ENCODE results near the gene PMEPA1.

PMEPA1 gene

DNA sequence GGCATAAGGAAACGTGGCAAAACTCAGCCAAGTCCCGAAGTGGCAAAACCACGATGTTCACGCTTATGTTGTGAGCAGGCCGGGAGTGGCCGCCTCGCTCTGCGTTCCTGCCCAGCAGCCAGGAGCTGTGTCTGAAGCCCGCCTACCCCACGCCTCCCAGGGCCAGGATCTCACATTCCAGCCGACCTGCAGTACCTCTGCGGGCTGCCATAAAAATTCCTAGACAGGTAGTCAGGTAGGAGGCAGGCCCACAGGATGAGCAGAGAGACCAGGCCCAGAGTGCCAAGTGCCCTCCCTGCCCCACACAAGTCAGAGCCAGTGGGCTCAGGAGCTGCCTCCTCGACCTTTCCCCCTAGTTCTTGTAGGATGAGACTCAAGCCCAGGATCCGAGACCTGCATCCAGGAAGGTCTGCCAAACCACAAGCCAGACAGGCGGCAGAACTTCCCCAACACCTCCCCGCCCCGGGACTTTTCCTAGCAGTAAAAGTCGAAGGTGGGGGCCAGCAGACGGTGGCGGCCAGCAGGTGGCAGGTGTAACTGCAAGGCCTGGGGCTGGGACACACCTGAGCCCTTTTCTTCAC lies 16.7 kb downstream of the PMEPA1 start:
- DNase-seq (ENCODE audit: low read depth): no peak

DNA sequence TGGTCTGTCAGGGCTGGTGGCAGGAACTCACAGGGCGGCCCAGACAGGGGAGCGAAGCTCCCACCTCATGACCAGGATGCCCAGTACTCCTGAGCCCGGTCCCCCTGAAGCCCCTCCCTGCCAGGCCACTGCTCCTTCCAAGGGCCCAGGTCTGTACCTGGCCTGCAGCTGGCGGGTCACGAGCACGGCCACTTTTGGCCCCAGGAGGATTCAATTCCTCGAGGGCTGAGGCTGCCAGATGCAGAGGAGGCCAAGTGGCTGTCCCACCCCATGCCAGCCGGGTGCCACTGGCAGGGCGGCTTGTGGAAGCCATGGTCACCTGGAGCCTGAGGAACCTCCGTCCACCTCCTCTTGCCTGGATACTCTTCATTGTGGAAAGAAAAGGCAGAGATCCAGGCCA lies 17.4 kb downstream of the PMEPA1 start:
- DNase-seq (ENCODE audit: low read depth): no peak

- no peak for DNase-seq (ENCODE audit: low read depth)
These were observed 18.1 kb downstream of the PMEPA1 start for GRCh38 chr20:57691699-57692098.

GRCh38 chr20:57690525-57690924 lies 19.3 kb downstream of the PMEPA1 start:
- DNase-seq (ENCODE audit: low read depth): no peak

DNA sequence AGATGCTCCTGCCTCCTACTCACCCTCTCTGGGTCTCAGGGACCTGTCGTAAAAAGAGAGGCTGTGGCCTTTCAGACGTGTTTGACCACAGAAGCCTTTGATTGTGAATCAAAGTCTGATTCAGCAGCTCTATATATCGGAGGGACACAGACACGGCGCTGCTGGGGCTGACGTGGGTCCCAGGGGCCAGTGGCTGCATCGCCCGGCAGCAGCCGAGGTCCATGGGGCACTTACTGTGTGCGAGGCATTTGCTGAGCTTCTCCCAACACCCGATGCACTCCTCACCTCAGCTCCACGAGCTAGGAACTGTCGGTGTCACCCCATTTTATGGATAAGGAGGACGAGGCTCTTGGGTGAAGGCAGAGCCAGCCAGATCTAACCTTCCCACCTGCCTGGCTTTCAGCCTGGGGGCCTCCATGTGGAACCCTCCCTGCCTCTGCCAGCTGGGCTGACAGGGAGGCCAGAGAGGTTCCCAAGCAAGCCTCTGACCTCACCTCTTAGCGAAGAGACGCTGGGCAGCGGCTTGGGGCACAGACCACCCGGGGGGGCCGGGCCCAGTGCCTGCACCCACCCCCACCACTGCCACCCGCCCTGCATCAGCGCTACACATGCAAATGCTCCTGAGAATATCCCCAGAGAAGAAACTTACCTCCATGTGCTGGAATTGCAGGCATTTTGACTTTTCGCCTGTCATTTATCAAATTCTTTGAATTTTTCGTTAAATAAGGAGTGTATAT lies 19.9 kb downstream of the PMEPA1 start:
- DNase-seq (ENCODE audit: low read depth): no peak

GRCh38 chr20:57688864-57689263 lies 21.0 kb downstream of the PMEPA1 start:
- no peak for DNase-seq (ENCODE audit: low read depth)

DNA sequence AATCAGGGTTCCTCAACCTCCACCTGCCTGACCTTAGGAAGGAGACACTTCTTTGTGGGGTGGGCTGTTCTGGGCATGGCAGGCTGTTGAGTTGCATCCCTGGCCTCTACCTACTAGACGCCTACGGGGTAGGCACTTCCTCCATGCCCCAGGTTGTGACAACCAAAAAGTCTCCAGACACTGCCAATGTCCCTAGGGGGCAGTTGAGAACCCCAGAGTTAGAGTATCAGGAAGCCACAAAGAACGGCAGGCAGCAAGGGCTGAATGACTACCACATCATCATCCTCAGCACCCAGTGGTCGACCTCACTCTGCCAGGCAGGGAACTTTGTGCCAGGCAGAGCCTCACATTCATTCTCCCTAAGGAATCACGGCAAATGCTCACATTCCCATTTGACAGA lies 21.5 kb downstream of the PMEPA1 start:
- DNase-seq (ENCODE audit: low read depth): no peak

DNA sequence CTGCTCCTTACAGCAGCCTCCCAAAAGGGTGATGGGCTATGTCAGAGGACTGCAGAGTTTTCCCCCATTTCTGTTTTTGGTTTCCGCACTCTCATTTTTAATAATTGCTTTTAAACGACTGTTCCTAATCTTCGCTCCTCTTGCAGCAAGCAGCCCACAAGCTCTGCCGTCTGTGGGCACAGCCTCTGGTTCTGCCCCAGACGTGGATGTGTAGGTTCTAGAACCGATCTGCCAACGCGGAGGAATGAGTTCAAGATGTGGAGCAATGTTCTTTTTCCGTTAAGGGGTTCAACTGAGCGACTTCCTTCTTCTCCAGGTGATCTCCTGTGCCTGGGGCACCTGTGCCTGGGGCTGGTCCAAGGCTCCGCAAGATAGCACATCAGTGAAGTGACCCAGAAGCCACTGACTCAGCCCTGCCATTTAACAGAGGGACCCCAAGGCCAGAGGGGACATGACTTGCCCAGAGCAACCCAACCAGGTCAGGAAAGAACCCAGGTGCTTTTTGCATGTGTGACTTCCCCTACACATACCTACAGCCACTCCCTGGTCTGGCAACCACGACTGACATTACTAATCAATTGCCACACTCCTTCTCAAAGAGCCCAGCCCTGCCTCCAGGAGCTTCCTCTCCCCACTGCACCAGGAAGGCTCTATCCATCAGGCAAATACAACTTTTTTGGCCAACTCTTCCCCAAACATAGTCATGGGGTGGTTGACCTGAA lies 22.7 kb downstream of the PMEPA1 start:
- no peak for DNase-seq (ENCODE audit: low read depth)

DNA sequence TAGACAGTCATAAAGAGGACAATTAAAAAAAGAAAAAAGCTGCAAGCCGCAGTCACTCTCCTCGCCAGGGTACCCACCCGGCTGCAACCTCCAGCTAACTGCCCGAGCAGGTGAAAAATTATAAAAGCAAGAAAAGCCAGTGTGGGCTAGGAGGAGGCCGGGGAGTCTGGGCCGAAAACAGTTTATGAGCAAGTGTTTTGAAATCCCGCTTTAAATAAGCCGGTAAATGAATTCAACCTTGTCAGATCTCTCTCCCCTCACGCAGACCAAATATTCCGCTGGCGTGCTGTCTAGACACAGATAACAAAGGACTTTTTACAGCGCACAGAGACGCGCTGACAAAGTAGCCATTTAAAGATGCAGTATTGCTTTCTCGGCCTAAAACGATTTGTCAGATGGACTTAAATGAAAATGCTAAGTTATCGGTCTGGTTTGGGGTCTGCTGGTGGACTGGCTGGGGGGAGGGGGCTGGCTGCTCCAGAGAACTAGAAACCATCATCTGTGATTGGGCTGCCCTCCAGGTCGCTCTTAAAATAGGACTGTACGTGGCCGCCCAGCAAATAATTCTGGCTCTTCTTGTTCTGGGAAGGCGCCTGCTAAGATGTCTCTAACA lies 24.6 kb downstream of the PMEPA1 start:
- DNase-seq (ENCODE audit: low read depth): no peak

DNA sequence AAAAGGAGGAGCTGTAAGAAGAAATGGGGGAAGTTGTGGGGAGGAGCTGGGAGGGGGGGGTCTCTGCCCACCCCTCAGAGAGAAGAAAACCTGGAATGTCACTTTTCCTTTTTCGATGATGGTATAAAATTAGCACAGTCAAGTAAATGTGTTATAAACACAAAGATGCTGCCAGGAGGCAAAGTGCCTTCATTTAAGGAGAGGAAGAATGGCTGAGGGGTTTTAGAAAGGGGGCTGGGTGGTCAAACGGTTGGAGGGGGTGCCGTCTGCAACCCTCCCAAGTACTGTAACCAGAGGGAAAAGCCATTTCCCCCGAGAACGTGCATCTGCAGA lies 25.0 kb downstream of the PMEPA1 start:
- no peak for DNase-seq (ENCODE audit: low read depth)

DNA sequence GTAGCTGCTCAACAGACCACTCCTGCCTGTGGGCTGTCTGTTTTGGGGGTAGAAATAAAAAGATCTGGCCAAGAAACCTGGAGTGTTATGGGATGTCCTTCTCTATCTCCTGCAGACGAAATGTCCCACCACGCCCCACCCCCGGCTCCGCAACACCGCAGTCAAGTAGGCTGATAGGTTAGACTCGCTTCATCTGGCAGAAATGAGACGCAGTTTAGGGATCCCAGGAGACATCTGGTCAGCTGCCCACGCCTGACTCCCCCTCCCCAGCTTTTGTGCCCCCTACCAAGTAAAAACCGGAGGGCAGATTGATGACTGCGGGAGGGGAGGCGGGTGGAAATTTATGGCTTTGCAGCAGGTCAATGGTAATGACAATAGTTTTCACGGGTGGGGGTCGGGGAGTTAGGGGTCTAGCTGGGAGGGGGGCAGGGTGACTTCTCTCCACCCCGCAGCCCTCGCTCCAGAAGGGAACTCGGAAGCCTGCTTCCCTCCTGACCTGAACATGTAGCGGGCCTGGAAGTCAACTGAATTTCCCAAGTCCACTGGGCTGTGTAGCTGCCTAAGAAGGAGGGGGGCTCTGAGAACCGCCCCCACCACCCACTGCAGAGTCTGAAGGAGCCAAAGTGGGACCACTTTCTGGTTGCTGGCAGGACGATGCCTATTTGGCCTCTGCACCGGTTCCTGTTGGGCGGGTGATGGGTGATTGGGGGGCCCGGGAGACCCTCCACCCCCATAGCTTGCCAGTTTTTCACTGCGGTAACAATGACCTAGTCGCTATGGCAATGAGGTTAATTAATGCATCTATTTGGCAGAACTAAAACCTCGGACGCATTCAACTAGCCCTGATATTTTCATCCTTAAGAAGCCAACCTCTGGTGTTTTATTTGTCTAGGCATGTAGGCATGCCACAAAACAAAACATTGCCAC lies 25.7 kb downstream of the PMEPA1 start:
- no peak for DNase-seq (ENCODE audit: low read depth)

- no peak for DNase-seq (ENCODE audit: low read depth)
These were observed 26.5 kb downstream of the PMEPA1 start for GRCh38 chr20:57683287-57683686.

GRCh38 chr20:57682184-57683101 lies 27.4 kb downstream of the PMEPA1 start:
- no peak for DNase-seq (ENCODE audit: low read depth)

DNA sequence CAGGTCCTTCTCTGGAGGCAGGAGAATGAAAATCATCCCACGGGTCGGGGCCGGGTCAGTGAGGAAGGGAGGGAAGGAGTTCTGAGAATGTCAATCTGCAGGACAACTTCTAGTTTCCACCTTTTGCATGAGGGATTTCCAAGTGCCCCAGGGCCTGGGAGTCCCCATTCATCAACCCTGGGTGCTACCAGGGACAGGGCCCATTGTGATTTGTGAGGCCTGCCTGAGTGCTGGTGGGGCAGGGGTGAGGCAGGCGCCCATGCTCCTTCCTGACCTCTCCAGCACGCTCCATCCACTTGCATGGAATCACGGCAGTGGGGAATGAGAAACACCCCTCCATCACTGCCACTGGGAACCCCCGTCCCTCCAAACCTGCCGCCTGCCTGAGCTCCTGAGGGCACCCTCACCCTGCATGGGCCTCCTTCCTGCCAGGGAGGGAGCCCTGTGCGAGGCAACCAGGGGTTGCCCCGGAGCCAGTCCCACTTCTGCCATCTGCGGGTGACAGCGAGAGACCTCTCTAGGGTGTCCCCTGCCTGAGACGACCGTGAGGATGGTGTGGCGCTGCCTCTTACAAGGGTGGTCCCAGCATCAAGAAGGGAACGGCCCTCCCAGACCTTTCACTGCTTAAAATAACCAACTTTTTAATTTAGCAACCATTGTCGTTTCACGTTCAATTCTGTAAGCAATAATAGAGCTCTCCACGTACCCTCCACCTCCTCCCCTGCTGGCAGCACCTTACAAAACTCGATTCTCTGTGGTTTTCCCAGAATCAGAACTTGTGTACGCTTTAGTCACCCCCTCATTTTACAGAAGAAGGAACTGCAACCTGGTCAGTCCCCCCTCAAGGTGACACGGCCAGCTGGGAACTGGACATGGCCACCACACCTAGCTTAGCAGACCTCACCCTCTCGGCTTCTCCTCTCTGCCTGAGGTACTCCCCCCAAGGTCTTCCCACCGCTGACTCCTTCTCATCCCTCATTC lies 28.6 kb downstream of the PMEPA1 start:
- DNase-seq (ENCODE audit: low read depth): no peak

DNA sequence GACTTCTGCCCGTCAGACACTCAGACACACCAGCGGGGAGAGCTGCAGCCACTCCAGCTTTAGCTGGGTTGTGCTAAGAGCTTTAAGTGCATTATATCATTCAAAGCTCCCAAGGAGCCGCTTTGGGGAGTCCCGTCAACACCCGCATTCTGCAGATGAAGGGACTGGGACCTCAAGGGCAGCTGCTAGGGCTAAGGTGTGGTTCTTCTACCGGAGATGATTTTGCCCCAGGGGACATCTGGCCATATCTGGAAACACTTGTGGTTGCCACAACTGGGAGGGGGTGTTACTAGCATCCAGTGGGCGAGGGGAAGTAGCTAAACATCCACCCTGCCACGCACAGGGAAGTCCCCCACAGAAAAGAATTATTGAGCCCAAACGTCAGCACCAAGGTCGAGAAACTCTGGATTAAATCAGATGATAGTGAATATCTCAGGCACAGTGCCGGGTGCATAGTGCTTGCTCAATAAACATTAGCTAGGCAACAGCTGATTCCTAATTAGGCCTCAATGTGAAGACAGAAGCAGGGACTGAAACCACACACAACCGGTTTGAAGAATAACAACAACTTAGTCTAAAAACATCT lies 29.6 kb downstream of the PMEPA1 start:
- no peak for DNase-seq (ENCODE audit: low read depth)

DNA sequence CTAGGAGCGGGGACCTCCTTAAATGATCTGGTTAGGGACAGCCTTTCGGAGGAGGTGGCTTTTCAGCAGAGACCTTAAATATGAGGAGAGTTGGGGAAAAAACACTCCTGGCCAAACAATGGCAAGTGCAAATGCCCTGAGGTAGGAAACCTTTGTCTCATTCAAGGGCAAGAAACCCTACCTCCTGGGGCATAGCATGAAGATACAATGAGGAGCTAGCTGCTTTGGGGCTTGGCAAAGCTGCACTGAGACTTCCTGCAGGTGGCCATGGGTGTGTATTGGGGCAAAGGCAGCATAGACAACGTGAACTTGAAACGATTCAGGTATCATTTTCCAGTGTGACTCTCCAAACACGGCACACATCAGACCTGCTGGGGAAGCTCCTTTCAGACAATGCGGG lies 30.7 kb downstream of the PMEPA1 start:
- no peak for DNase-seq (ENCODE audit: low read depth)

DNA sequence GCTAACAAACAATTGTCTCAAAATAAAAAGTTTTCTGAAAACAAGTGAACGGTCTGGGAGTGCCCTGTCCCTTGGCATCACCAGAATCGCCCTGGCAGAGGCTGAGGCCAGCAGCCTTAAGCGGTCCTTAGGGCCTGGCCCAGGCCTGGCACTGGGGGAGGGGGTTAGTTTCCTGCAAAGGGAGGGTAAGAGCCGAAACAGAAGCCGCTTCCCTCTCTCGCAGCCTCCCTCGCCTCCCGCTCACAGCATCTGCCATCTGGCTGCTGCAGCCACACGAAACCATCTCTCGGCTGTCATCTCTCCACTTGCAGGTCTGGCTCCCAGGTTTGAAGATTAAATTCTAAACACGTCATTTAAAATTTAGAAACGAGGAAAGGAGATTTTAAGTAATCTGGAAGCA lies 31.5 kb downstream of the PMEPA1 start:
- DNase-seq (ENCODE audit: low read depth): no peak

DNA sequence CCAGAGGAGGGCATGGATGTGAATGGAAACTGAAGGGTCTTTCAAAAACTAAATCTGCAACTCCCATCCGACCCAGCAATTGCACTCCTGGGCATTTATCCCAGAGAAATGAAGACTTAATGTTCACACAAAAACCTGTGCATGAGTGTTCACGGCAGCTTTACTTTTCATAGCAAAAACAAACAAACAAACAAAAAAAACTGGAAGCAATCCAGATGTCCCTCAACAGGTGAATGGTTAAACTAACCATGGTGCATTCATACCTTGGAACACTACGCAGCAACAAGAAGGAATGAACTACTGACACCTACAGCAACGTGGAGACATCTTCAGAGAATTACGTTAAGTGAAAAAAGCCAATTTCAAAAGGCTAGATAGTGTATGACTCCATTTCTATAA lies 32.2 kb downstream of the PMEPA1 start:
- DNase-seq (ENCODE audit: low read depth): no peak
